GM12878 (cell line): Measurements from ENCODE around the gene AASDH. TPM values are rescaled to one million over a fixed set of nuclear protein-coding genes. Genes with fewer than 3 reads are reported as not detected.

Experiments
- CUX1 ChIP-seq: IDR thresholded peaks from 2 replicates; pipeline ENCODE4 v1.6.1; 2012; ENCODE audit warnings: improper control_type of control experiment, low read depth, low read length; ENCODE audit not compliant: insufficient replicate concordance
- FOXM1 ChIP-seq: IDR thresholded peaks from 2 replicates; pipeline ENCODE4 v1.6.1; 2012; ENCODE audit warnings: low read depth, mild to moderate bottlenecking, inconsistent platforms, low read length, moderate library complexity
- GATAD2B ChIP-seq: fragments of 450-650 bp; conservative IDR thresholded peaks from 2 replicates; pipeline ENCODE4 v1.6.1; 2017; ENCODE audit warnings: low read depth, mild to moderate bottlenecking, moderate library complexity
- IRF5 ChIP-seq: fragments of 450-650 bp; IDR thresholded peaks from 2 replicates; pipeline ENCODE4 v1.6.1; 2017; ENCODE audit warnings: borderline replicate concordance
- NKRF ChIP-seq: fragments of 450-650 bp; conservative IDR thresholded peaks from 2 replicates; pipeline ENCODE4 v1.6.1; 2017; ENCODE audit warnings: mild to moderate bottlenecking, moderate library complexity
- RB1 ChIP-seq: fragments of 450-650 bp; formaldehyde crosslinking; IDR thresholded peaks from 2 replicates; pipeline ENCODE4 v1.6.1; 2017; ENCODE audit warnings: mild to moderate bottlenecking, borderline replicate concordance
- RELA ChIP-seq: fragments of 450-650 bp; IDR thresholded peaks from 2 replicates; pipeline ENCODE4 v1.8.0; 2014; ENCODE audit warnings: borderline replicate concordance; ENCODE audit not compliant: partially characterized antibody
- RFX5 ChIP-seq: IDR thresholded peaks from 2 replicates; pipeline ENCODE4 v1.6.1; 2011; ENCODE audit warnings: low read depth, low read length, improper control_type of control experiment
- SIN3A ChIP-seq: IDR thresholded peaks from 2 replicates; pipeline ENCODE4 v1.6.1; 2012; ENCODE audit warnings: low read depth, low read length, improper control_type of control experiment
- TAF1 ChIP-seq: IDR thresholded peaks from 2 replicates; pipeline ENCODE4 v1.6.1; 2011; ENCODE audit warnings: mild to moderate bottlenecking, low read depth, low read length, borderline replicate concordance
- ZBED1 ChIP-seq: IDR thresholded peaks from 2 replicates; pipeline ENCODE4 v1.6.1; 2016; ENCODE audit warnings: borderline replicate concordance
- ZNF592 ChIP-seq: fragments of 450-650 bp; IDR thresholded peaks from 2 replicates; pipeline ENCODE4 v1.6.1; 2017; ENCODE audit warnings: mild to moderate bottlenecking, moderate library complexity
- polyA plus RNA-seq, 11 experiments: library from polyadenylated mRNA; depleted of rRNA in 4 of 11; unstranded in 6 of 11; stranded (reverse) in 5 of 11; fragments of >200 nt; fragmentation: Nextera tagmentation in 4 of 11; fragmentation: Illumina TruSeq in 1 of 11; extraction: Ambion mirVana in 4 of 11; extraction: Trizol in 1 of 11; gene quantifications; 1 replicate in 1 of 11; 2 replicates in 10 of 11; pipeline versions ENCODE4 v1.2.1 to v1.2.3, GENCODE V29; 2011 to 2016; ENCODE audit warnings: inconsistent platforms in 2 of 11, missing spikeins in 2 of 11, low read depth in 1 of 11
- total RNA-seq, 4 experiments: library from RNA; depleted of rRNA in 3 of 4; stranded (reverse); fragments of >200 nt in 3 of 4; fragmentation: Illumina TruSeq in 1 of 4; extraction: Trizol in 1 of 4; gene quantifications; 2 replicates each; pipeline versions ENCODE4 v1.2.1 to v1.2.3, GENCODE V29; 2013 to 2021

The AASDH gene
- total and polyA plus RNA-seq, 10 of the 15 experiments (the other 5 are each of a cell fraction or from before 2014, with no cell fraction given): 7.3 to 19.1 (median 11.3) TPM

- TF ChIP-seq RB1: peak; percentile 79; the same call in 1 of the 2 replicates
- no peak for TF ChIP-seq ZNF592
- peak; percentile 15; the same call in 1 of the 2 replicates for TF ChIP-seq FOXM1
- peak; percentile 97 for TF ChIP-seq SIN3A
- peak; percentile 63; the same call in 1 of the 2 replicates for TF ChIP-seq GATAD2B
- TF ChIP-seq NKRF: peak; percentile 83
- TF ChIP-seq TAF1: peak; percentile 87
- TF ChIP-seq RELA: peak; percentile 63
- no peak for TF ChIP-seq IRF5
- TF ChIP-seq ZBED1: no peak; the same call in 1 of the 2 replicates
- peak; percentile 21; the same call in 1 of the 2 replicates for TF ChIP-seq RFX5
- no peak for TF ChIP-seq CUX1
These were observed at the start of gene AASDH (continued) for GRCh38 chr4:56387023-56388001.
